DMS153 (cell line): ENCODE measurements around the gene ASH1L.
"Not testable (repeated sequence)": the region's sequence is repeated elsewhere in the genome, so short reads cannot be mapped to it uniquely, and the experiment has no call there.

ENCODE experiments used
- DNase-seq: peaks from one replicate; lab custom pipeline; 2025; lab: John Stamatoyannopoulos, UW

ASH1L gene

DNA sequence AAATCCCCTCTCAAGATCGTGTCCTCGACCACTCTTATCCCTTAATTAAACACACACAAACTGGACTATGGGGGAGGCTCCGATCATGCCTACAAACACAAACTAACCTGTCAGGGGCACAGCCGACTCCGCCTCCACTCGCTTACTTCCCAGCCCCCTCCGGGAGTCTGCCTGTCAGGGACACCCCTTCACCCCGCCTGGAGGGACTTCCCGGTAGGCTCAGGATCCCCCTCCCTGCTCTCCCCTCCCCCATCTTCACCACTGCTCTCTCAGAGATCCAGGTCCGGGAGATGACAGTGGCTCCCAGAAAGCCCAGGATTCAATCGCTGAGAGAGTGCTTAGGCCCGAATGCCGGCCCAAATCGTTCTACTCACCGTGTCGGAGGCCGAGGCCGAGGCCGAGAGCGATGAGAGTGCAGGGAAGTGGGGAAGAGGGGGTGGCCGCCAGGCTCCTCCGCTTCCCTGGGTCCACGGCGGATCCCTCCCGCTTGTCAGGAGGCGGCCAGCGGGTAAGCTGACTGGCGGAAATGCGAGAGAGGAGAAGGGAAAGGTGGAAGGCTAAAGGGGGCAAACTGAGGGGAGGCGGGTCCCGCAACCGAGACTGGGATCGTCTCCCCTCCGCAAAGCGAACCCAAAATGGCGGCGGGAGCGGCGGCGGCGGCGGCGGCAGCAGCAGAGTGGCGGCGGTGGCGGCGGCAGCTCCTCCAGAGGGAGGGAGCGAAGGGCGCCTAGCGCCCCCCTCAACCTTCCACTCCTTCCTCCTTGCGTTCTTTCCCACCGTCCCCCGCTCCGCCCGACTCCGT, 623 bp downstream of the ASH1L start:
- DNase-seq, result not testable (repeated sequence)

DNA sequence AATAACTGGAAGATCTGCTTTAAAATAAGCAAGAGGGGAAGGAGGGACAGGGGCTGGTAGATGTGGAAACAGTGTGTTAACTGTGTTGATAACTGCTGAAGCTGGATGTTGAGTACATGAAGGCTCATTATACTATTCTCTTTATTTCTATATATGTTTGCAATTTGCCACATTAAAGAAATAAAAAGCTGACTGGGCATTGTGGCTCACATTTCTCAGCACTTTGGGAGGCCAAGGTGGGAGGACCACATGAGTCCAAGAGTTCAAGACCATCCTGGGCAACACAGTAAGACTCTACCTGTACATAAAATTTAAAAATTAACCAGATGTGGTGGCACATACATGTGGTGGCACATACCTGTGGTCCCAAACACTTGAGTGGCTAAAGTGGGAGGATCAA, 6.7 kb downstream of the ASH1L start:
- no peak for DNase-seq

DNA sequence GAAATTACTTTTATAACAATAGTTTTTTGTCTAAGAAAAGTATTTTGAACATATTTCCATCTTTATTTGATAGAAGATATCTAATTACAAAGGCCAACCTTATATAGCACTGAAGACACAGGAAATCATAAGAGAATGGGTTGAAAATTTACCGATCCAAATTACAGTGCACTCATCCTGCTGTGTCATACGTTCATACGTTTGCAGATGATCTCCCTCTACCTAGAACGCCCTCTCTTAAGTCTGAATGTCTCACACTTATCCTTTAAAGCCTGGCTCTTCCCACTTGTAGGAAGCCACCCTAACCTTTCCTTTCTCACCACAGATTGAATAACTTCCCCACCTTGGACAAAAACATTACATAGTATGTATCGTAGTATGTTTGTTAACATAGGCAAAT, 9.3 kb downstream of the ASH1L start:
- no peak for DNase-seq

DNA sequence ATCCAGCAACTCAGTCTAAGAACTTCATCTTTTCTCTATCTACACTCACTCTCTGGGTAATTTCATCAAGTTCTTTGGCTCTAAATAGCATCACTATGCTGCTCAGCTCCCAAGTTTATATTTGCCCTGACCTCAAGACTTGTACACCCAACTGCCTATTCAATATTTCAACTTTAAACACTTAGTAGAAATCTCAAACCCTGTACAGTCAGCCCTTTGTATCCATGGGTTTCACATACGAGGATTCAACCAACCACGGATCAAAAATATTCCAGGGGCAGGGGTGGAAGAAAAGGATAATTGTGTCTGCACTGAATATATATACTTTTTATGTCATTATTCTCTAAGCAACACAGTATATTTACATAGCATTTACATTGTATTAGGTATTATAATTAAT, 13.9 kb downstream of the ASH1L start:
- DNase-seq, result no peak

DNA sequence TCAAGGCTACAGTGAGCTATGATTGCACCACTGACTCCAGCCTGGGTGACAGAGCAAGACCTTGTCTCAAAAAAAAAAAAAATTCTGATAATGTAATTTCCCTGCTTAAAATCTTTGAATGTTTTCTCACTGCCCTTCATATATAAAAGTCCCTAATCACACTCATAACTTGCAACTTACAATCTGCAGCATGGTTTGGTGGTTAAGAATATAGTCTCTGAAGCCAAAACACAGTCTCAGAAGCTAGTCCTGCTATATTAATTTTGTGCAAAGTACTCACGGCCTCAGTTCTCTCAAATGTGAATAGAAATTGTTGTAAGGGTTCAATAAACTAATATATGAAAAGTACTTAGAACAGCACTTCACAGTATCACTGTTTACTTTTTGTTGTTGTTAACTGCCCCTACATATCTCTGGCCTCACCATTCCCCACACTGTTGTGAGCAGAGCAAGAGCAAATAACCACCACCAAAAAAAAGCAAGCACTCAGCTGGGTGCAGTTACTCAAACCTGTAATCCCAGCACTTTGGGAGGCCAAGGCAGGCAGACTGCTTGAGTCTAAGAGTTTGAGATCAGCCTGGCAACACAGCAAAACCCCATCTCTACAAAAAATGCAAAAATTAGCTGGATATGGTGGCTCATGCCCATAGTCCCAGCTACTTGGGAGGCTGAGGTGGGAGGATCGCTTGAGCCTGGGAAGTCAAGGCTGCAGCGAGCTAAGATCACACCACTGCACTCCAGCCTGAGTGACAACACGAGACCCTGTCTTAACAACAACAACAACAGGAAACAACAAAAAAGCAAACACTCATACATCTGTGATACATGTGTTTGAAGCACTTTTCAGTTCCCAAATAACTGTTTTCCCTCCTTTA, 22.4 kb downstream of the ASH1L start:
- no peak for DNase-seq

DNA sequence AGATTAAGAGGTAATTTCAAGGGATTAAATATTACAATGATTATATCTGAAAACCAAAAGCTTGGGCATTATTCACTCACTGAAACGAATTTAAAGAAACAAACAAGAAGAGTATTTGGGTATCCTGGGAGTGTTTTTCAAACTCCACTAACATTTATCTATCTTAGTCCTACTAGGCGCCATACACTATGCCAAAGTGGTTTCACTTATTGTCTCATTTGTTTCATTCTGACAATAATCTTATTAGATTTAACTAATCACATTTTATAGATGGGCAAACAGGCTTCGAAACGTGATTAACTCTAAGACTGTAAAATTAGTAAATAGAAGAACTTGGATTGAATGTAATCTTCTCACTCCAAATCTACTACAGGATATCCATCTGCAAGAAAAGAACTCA, 25.4 kb downstream of the ASH1L start:
- no peak for DNase-seq

DNA sequence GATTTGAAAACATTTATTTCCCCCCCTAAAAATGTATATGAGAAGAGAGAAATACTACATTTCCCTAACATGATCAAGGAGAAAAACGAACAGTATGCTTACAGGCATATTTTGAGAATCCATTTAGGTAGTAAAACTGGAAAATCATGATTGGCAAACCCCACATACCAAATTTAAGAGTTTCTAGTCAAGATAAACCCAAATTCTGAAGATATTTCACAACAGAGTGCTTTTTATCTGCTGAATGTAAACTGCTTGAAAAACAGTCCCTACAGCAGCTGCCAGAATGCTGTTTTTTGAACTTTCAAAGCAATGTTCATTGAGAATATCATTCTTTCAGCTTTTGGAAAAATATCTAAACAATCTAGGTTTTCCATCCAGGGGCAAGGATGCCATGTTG, 31.0 kb downstream of the ASH1L start:
- DNase-seq, result no peak

DNA sequence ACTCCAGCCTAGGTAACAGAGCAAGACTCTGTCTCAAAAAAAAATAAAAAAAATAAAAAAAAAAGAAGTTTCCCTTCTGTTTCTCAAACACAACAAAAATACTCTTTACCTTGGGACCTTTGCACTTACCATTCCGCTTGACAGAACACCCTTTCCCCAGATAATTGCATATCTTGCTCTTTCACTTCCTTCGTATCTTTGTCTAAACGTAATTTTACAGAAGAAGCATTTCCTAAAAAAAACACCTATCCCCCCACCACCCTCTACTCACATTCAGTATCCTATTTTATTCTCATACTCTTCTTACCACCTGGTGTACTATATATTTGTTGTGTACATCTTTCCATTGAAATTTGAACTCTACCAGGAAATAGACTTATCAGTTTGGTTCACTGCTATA, 32.7 kb downstream of the ASH1L start:
- no peak for DNase-seq

DNA sequence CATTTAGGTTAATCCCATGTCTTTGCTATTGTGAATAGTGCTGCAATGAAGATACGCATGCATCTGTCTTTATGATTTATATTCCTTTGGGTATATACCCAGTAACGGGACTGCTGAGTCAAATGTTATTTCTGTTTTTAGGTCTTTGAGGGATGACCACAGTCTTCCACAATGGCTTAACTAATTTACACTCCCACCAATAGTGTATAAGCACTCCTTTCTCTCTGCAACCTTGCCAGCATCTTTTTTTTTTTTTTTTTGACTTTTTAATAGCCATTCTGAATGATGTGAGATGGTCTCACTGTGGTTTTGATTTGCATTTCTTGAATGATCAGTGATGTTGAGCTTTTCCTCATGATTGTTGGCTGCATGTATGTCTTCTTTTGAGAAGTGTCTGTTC, 33.5 kb downstream of the ASH1L start:
- DNase-seq, result no peak

DNA sequence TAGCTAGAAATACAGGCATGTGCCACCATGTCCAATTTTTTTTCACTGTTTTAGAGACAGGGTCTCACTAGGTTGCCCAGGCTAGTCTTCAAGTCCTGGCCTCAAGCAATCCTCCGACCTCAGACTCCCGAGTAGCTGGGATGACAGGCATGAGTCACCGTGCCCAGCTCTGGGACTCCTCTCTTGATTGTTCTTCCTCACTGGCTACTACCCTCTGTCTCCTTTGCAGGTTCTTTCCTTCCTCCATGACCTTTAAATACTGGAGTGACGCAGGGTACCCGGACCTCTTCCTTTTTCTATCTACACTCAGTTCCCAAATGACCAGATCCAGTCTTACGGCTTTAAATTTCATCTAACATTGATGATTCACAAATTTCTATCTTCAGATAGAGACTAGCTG, 34.9 kb downstream of the ASH1L start:
- no peak for DNase-seq

DNA sequence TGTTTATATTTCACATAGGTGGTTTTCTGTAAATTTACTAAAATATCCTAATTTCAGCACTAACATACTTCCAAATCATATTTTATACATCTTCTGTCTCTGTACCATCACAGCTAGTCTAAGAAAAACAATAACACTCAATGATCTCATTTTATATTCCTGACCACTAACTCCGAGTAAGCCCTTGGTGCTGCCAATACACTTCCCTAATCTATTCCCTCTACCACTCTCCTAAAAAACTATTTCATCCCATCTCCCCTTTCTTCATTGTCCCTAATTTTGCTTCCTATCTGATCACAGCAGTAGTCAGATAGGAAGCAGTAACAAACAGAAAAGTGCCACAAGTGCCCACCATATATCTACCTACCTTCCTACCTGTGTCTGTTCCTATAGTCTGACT, 36.2 kb downstream of the ASH1L start:
- DNase-seq, result no peak

DNA sequence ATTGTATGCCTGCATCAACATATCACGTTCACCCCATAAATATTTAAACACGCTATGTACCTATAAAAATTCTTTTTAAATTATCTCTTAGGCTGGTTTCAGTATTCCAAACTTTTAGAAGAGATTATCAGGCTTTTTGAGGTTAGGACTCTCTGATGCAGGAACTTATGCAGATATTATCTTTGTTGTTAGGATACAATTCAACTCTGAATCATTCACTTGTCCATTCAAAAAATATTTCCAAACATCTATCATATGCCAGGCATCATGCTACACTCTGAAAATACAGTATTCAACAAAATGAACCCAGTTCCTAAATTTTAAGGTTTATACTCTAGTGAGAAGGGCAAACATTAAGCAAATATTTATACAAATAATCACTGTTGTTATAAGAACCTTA, 40.5 kb downstream of the ASH1L start:
- DNase-seq, result no peak

DNA sequence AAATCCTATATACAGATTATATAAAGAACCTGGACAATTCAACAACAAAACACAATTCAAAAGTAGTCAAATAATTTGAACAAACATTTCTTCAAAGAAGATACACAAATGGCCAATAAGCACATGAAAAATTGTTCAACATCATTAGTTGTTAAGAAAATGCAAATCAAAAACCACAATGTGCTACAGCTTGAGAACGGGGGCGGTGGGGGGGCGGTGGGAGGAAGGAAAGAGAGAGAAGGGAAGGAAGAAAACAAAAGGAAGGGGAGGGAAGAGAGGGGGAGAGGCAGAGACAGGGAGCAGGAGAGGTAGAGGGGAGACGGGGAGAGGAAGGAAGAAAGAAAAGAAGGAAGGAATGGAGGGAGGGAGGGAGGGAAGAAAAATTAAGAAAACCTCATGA, 44.1 kb downstream of the ASH1L start:
- DNase-seq, result no peak

DNA sequence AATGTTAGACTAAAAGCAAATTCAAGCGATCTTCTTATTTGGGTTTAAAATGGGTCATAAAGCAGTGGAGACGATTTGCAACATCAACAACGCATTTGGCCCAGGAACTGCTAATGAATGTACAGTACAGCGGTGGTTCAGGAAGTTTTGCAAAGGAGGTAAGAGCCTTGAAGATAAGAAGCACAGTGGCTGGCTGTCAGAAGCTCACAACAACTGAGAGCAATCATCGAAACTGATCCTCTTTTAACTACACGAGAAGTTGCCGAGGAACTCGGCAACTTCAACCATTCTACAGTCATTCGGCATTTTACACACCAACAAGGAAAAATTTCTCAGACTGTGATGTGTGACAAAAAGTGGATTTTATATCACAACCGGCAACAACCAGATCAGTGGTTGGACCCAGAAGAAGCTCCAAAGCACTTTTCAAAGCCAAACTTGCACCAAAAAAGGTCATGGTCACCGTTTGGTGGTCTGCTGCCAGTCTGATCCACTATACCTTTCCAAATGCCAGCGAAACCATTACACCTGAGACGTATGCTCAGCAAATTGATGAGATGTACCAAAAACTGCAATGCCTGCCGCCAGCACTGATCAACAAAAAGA, 47.9 kb downstream of the ASH1L start:
- DNase-seq, result no peak

DNA sequence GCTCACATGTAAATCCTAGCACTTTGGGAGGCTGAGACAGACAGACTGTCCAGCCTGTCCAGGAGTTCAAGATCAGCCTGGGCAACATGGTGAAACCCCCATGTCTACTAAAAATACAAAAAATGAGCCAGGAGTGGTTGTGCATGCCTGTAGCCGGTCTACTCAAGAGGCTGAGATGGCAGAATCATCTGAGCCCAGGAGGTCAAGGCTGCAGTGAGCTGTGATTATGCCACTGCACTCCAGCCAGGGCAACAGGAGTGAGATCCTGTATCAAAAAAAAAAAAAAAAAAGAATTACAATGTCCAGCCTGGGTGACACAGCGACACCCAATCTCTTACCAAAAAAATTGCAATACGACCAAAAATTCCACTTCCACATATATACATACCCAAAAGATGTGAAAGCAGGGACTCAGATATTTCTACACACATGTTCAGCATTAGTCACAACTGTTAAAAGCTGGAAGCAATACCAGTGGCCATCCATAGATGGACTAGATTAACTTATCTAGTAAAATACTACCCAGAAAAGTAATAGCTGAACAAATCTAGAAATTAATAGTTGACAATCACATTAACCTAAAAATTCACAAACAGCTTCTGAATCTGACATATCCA, 49.2 kb downstream of the ASH1L start:
- no peak for DNase-seq

DNA sequence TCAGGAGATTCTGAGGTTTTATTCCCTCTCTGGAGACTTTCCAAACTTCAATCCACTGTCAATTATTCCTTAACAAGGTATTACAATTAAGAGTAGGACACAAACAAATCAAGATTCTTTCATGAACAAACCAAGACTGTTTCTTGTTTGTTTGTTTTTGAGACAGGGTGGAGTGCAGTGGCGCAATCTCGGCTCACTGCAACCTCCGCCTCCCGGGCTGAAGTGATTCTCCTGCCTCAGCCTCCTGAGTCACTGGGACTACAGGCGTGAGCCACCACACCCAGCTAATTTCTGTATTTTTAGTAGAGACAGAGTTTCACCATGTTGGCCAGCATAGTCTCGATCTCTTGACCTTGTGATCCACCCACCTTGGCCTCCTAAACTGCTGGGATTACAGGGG, 51.2 kb downstream of the ASH1L start:
- not testable (repeated sequence) for DNase-seq

DNA sequence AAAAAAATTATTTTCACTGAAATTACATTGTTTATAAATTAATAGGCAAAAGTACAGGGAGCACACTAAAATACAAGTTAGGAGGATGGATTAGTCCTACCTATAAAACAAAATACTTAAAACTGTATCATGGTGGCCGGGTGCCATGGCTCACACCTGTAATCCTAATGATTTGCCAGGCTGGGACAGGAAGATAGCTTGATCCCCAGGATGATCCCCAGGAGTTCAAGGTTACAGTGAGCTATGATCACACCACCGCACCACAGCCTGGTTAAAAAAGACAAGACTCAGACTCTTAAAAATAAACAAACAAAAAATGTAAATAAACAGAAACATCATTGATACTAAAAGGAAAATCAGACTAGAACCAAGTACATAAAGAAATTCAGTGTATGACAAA, 53.5 kb downstream of the ASH1L start:
- no peak for DNase-seq

DNA sequence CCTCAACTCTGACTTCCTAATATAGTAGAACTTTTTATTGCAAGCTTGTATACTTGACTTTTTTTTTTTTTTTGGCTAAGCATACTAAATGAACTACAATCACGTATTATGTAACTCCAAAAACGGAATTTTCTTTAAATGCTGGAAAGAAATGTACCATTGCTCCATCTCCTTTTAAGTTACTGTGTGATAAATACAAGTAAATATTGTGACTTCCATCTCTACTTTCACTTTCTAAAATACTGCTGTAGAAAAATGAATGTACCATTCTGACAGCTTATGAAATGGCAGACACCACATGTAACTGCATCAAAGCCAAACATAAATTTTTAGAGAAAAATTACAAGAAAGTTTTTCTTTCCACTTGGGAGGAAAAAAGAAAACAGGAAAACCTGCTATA, 54.7 kb downstream of the ASH1L start:
- no peak for DNase-seq

DNA sequence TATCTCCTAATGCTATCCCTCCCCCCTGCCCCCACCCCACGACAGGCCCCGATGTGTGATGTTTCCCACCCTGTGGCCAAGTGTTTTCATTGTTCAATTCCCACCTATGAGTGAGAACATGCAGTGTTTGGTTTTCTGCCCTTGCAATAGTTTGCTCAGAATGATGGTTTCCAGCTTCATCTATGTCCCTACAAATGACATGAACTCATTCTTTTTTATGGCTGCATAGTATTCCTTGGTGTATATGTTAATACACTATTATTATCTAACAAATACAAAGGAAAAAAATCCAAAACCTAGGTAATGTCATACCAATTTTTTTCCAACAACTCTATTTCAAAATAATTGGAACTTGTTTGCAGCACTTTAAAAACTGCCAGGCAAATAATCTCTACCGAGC, 56.6 kb downstream of the ASH1L start:
- DNase-seq, result not testable (repeated sequence)

DNA sequence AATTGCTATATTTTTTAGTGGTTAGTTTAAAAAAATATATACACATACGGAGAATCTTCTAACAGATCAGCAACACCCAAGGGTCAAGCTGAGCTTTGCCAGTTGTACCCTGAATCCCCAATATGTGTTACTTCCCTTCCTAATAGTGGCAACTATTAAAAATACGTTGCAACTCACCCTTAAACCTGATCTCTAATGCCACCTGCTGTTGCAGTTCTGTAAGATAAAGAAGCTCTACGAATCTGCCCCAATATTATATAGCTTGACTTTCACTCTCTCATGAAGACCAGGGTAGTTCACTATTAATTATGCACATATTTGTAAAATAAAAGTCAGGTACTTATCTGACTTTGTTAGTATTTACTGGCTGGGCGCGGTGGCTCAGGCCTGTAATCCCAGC, 58.4 kb downstream of the ASH1L start:
- DNase-seq, result peak; percentile 34

DNA sequence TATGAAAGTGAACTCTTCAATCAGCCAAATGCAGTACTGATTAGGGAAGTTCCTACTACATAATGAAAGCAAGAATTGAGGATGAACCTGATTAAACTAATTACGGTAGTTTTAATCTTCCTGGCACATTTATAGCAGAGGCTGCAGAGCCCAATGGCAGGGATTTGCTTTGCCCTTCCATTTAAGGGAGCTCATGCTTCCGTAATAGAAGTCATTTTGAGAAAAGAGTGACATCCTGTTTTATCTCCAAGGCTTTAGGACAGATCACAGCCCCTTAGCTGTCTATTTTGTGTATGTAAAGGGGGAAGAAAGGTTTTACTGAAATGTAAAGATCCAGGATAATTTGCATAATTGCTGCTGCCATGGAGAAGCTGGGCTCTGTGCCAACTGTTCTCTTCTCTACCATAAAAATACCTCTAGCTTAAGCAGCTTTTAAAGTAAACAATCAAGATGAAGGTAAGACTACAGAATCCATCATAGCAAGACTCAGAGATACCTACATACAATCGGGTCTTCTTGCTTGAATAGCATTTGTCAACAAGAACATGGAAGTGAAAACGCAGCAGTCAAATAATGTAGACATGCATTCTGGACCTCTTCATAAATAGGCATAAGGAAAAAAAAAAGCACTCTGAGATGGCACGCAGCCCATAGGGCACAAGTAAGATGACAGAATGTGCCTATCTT, 62.5 kb downstream of the ASH1L start:
- DNase-seq, result peak; percentile 86

DNA sequence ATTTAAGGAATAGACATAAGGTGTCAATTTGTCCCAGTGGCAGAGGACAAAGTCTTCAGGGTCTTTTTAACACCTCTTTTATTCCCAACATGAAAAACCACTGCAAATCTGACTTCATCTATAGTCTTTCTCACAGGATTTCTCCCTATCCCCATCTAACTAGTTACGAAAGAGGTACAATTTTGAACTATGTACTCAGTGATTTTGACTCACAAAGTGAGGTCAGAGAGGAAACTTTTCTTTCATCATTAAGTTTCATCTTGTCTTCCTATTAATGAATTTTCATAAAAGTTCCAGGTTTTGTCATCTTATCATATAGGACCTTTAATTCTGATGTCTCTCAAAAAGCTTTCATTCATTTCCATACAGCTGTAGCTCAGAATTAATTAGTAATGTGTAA, 63.3 kb downstream of the ASH1L start:
- DNase-seq, result no peak
